Gastrocnemius medialis (tissue), 4 donors: ENCODE data around the gene INSYN2A. TPM values are rescaled to one million over a fixed set of nuclear protein-coding genes. Genes with fewer than 3 reads are reported as not detected.

Experiments
- ATAC-seq, 2 donors: fragments of 150-250 bp; one replicate each; pipeline ENCODE4 v1.9.1; 2016
- DNase-seq, 2 donors: peaks; one replicate each; pipeline ENCODE4 v3.0.0-alpha.2; 2019
- H3K27ac ChIP-seq, 4 donors: fragments of 200-600 bp; sonication (generic); 1 replicate in 1 of 4; 2 replicates in 3 of 4; pipeline ENCODE4 v1.5.1; 2016 to 2018; ENCODE audit warnings: mild to moderate bottlenecking in 2 of 4, moderate library complexity in 1 of 4
- H3K27me3 ChIP-seq, 3 donors: fragments of 200-600 bp; sonication (generic) in 2 of 3; 1 replicate in 1 of 3; 2 replicates in 2 of 3; pipeline versions ENCODE4 v1.5.1 to v1.6.0; 2016 to 2019; ENCODE audit warnings: mild to moderate bottlenecking in 1 of 3, moderate library complexity in 1 of 3
- H3K36me3 ChIP-seq, 2 donors: fragments of 200-600 bp; sonication (generic) in 1 of 2; one replicate each; pipeline ENCODE4 v1.5.1; 2017 to 2018
- H3K4me1 ChIP-seq, 2 donors: fragments of 200-600 bp; sonication (generic) in 1 of 2; one replicate each; pipeline ENCODE4 v1.5.1; 2016 to 2017; ENCODE audit warnings: mild to moderate bottlenecking in 2 of 2
- H3K4me3 ChIP-seq, 4 donors: fragments of 200-600 bp; sonication (generic) in 3 of 4; 1 replicate in 1 of 4; 2 replicates in 3 of 4; pipeline ENCODE4 v1.5.1; 2016 to 2019; ENCODE audit warnings: mild to moderate bottlenecking in 2 of 4
- H3K9me3 ChIP-seq, 3 donors: fragments of 200-600 bp; sonication (generic) in 2 of 3; 1 replicate in 1 of 3; 2 replicates in 2 of 3; pipeline ENCODE4 v1.5.1; 2016 to 2019
- POLR2A ChIP-seq, 2 donors: fragments of 450-650 bp; IDR thresholded peaks; one replicate each; pipeline ENCODE4 v1.6.1; 2017; ENCODE audit warnings: antibody characterized with exemption in 2 of 2, mild to moderate bottlenecking in 2 of 2, moderate library complexity in 2 of 2
- in situ Hi-C, 4 donors: fragments of 200-750 bp; cut with MboI; loops; one replicate each; pipeline versions ENCODE4 v1.15.0 to v1.8.0; 2017; ENCODE audit warnings: low sequenced_read_pairs in 4 of 4
- intact Hi-C: fragments of 100-400 bp; cut with DNase I; formaldehyde crosslinking; loops from one replicate; pipeline ENCODE4 v1.15.1; 2023; ENCODE audit warnings: low total_unique reads
- total RNA-seq, 4 donors: library from RNA; depleted of rRNA; stranded (reverse); fragments of >200 nt; gene quantifications; one replicate each; pipeline versions ENCODE4 v1.1.0 to v1.2.3, GENCODE V29; 2016
- TF ChIP-seq, protein P1 (sequence below), 5 experiments: fragments of 450-650 bp in 3 of 5; fragments of 200-600 bp in 2 of 5; sonication (generic) in 2 of 5; IDR thresholded peaks in 4 of 5; conservative IDR thresholded peaks in 1 of 5; 1 replicate in 4 of 5; 2 replicates in 1 of 5; pipeline ENCODE4 v1.5.1; 2016 to 2019; ENCODE audit warnings: antibody characterized with exemption in 5 of 5, mild to moderate bottlenecking in 3 of 5, moderate library complexity in 3 of 5

Gene INSYN2A
- total RNA-seq, 4 donors from 2014 or later: not detected

DNA sequence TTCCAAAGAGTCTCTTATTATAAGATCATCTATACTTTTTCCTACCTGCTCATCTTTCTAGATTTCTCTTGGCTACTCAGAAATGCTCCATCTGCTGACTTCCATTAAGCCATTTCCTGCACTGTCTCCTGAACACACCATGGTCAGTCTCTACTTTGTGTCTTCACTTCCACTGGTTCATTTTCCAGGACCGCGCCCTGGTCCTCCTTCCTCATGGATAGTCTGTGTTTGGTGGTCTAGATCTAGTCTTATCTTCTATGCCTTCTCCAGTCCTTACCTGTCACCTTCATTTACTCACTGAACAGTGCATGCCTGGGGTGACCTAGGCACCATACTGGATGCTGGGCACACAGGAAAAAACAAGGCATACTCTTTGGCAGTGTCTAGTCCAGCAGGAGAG, 11.8 kb downstream of the INSYN2A start:
- H3K9me3 ChIP-seq: no peaks in the 10 kb centered on the region
- intact Hi-C loops (no loop called here), in situ Hi-C loops (no loop called here)
- no peak for TF ChIP-seq POLR2A (IDR thresholded peaks at IDR 0.05)
- TF ChIP-seq, protein P1, sequence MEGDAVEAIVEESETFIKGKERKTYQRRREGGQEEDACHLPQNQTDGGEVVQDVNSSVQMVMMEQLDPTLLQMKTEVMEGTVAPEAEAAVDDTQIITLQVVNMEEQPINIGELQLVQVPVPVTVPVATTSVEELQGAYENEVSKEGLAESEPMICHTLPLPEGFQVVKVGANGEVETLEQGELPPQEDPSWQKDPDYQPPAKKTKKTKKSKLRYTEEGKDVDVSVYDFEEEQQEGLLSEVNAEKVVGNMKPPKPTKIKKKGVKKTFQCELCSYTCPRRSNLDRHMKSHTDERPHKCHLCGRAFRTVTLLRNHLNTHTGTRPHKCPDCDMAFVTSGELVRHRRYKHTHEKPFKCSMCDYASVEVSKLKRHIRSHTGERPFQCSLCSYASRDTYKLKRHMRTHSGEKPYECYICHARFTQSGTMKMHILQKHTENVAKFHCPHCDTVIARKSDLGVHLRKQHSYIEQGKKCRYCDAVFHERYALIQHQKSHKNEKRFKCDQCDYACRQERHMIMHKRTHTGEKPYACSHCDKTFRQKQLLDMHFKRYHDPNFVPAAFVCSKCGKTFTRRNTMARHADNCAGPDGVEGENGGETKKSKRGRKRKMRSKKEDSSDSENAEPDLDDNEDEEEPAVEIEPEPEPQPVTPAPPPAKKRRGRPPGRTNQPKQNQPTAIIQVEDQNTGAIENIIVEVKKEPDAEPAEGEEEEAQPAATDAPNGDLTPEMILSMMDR (IDR thresholded peaks at IDR 0.05 in 4 of 5, conservative IDR thresholded peaks at IDR 0.05 in 1 of 5): no peak
- H3K36me3 ChIP-seq: no peaks in the 10 kb centered on the region
- no peak overlapping the region for H3K27ac ChIP-seq
- no peak for DNase-seq
- ATAC-seq: no peak
- no peak overlapping the region for H3K4me3 ChIP-seq
- no peaks in the 10 kb centered on the region for H3K4me1 ChIP-seq
- no peaks in the 10 kb centered on the region for H3K27me3 ChIP-seq

DNA sequence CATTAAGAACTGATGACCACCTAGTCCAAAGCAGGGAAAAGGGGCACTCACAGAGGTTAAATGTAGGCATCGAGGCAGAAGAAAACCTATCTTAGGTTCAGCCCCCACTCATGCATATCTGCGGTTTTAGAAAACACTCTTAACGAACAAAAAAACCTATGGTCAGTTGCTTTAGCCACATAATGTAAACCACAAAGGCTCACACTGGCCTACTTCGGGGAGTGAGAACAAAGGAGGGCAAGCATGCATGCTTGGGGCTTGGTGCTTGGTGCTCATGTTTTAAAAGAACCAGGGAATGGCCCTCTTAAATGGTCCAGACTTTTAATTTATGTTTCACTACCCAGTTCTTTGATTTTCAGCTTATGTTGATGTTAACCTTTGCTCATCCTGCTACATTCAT, 14.2 kb downstream of the INSYN2A start:
- intact Hi-C loops: no loop called here
- in situ Hi-C loops: no loop called here

DNA sequence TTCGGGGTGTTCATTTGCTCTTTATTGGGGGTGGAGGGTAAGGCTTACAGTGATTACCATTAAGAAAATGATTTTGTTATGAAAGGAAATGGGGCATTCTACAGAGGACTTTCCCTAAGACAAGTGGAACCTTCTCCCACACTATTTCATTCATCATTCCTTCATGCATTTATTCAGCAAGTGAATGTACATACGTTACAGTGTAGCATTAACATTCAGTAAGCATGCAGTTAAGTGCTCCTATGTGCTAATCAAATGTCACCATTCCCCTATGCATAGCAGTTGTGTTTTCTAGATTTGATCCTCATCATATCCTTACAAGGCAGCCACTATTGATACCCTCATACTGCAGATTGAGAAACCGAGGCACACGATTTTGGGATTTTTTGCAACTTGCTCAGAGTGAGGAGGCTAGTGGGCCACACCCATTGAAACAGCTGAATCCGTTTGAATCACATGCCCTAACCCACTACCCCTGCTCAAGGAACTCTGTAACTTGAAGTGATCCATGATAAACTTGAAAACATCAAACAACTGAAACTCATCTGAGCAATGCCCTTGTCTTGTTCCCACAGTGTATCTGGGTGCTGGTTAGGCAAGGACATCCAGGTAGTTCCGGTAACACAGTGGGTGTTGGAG, 16.7 kb downstream of the INSYN2A start:
- in situ Hi-C loops (no loop called here), intact Hi-C loops (no loop called here)
- Histone ChIP-seq H3K27ac (no peak overlapping the region), H3K9me3 (no peaks in the 10 kb centered on the region), H3K36me3 (no peaks in the 10 kb centered on the region), H3K27me3 (no peaks in the 10 kb centered on the region), H3K4me1 (no peaks in the 10 kb centered on the region), H3K4me3 (no peak overlapping the region)
- ATAC-seq (no peak), DNase-seq (no peak)
- TF ChIP-seq, protein P1 (IDR thresholded peaks at IDR 0.05 in 4 of 5, conservative IDR thresholded peaks at IDR 0.05 in 1 of 5): no peak
- no peak for TF ChIP-seq POLR2A (IDR thresholded peaks at IDR 0.05)

More for the DNA sequence above, 14.2 kb downstream of the INSYN2A start:
- Histone ChIP-seq H3K36me3 (no peaks in the 10 kb centered on the region), H3K27ac (no peak overlapping the region), H3K4me3 (no peak overlapping the region), H3K9me3 (no peaks in the 10 kb centered on the region), H3K27me3 (no peaks in the 10 kb centered on the region), H3K4me1 (no peaks in the 10 kb centered on the region)
- ATAC-seq (no peak), DNase-seq (no peak)
- TF ChIP-seq POLR2A (IDR thresholded peaks at IDR 0.05): no peak
- TF ChIP-seq, protein P1 (IDR thresholded peaks at IDR 0.05 in 4 of 5, conservative IDR thresholded peaks at IDR 0.05 in 1 of 5): no peak

DNA sequence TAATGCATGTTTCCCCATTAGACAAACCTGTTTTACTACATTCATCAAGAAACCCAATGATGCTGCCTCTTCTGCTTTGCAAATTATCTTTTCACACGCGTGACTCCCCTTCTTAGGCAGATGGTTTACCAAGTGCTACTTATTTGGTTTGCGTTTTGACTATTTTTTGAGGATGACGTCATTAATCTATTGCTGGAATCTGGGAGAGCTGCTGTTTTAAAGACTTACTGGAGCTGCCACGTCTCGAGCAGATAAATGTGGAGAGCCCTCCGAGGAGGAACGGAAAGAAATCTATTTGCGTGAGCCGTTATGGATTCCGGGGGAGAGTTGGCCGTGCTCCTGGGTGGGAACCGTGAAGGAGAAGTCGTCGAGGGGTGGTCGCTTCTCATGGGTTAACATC, 19.7 kb downstream of the INSYN2A start:
- Histone ChIP-seq H3K27ac (no peak overlapping the region), H3K27me3 (no peaks in the 10 kb centered on the region), H3K4me1 (no peaks in the 10 kb centered on the region), H3K9me3 (no peaks in the 10 kb centered on the region), H3K36me3 (no peaks in the 10 kb centered on the region), H3K4me3 (no peak overlapping the region)
- intact Hi-C loops (no loop called here), in situ Hi-C loops (no loop called here)
- DNase-seq (no peak), ATAC-seq (no peak)
- TF ChIP-seq, protein P1 (IDR thresholded peaks at IDR 0.05 in 4 of 5, conservative IDR thresholded peaks at IDR 0.05 in 1 of 5): no peak
- no peak for TF ChIP-seq POLR2A (IDR thresholded peaks at IDR 0.05)
